Smooth muscle cell of the brain vasculature (primary cell): ENCODE data around the gene SNRPD1.
"Not testable (repeated sequence)": the region's sequence is repeated elsewhere in the genome, so short reads cannot be mapped to it uniquely, and the experiment has no call there.

Experiments
- DNase-seq: peaks from one replicate; pipeline ENCODE4 v3.0.0-alpha.2; 2012; ENCODE audit warnings: low read depth, low spot score

The SNRPD1 gene

GRCh38 chr18:21636769-21637168 is 24.7 kb downstream of the SNRPD1 start:
- no peak for DNase-seq

- no peak for DNase-seq
These were observed 26.7 kb downstream of the SNRPD1 start for GRCh38 chr18:21638822-21639221.

GRCh38 chr18:21640375-21640774 is 28.3 kb downstream of the SNRPD1 start:
- DNase-seq = not testable (repeated sequence)

GRCh38 chr18:21650311-21650710 is 38.2 kb downstream of the SNRPD1 start:
- no peak for DNase-seq

GRCh38 chr18:21652073-21652472 is 40.0 kb downstream of the SNRPD1 start:
- no peak for DNase-seq

GRCh38 chr18:21653361-21653760 is 41.2 kb downstream of the SNRPD1 start:
- DNase-seq = no peak

- no peak for DNase-seq
These were observed 44.3 kb downstream of the SNRPD1 start for GRCh38 chr18:21656402-21656801.

GRCh38 chr18:21660078-21660477 is 48.0 kb downstream of the SNRPD1 start:
- no peak for DNase-seq

GRCh38 chr18:21662581-21662980 is 50.5 kb downstream of the SNRPD1 start:
- DNase-seq = no peak

GRCh38 chr18:21663578-21663977 is 51.5 kb downstream of the SNRPD1 start:
- peak; percentile 49 for DNase-seq

GRCh38 chr18:21664069-21664468 is 52.0 kb downstream of the SNRPD1 start:
- DNase-seq = no peak

GRCh38 chr18:21669736-21670285 is 57.7 kb downstream of the SNRPD1 start:
- DNase-seq = no peak

- no peak for DNase-seq
These were observed 60.6 kb downstream of the SNRPD1 start for GRCh38 chr18:21672521-21673267.

GRCh38 chr18:21675354-21675753 is 63.2 kb downstream of the SNRPD1 start:
- DNase-seq = not testable (repeated sequence)

GRCh38 chr18:21678859-21679258 is 66.7 kb downstream of the SNRPD1 start:
- no peak for DNase-seq

GRCh38 chr18:21680161-21680560 is 68.0 kb downstream of the SNRPD1 start:
- DNase-seq = no peak

- no peak for DNase-seq
These were observed 70.4 kb downstream of the SNRPD1 start for GRCh38 chr18:21682371-21683051.
